ENCODE data around the gene PRKCB. TPM values are rescaled to one million over a fixed set of nuclear protein-coding genes. Genes with fewer than 3 reads are reported as not detected.

The PRKCB gene
- total and polyA plus RNA-seq, 2 of the 8 experiments (the other 6 are each of a cell fraction or from before 2014, with no cell fraction given), result 7.1 to 12.1 TPM

GRCh38 chr16:23924128-23924527 is 88.3 kb downstream of the PRKCB start:
- POLR2A ChIA-PET (ENCODE audit: partially characterized antibody), result no interaction called here

More at GRCh38 chr16:23924128-23924527, 88.3 kb downstream of the PRKCB start:
- no peak overlapping the region for H2BK120ac ChIP-seq (replicated peaks; ENCODE audit: low read depth, low read length)
- H3K4me3 ChIP-seq (ENCODE audit: extremely low read depth in 1 of 4, insufficient read depth in 2 of 4, low read depth in 3 of 4, low read length in 4 of 4), result no peak overlapping the region
- no peak overlapping the region for H3K18ac ChIP-seq (ENCODE audit: extremely low read depth, low read length)
- H2BK5ac ChIP-seq (ENCODE audit: low read depth, low read length), result no peak overlapping the region
- H3K36me3 ChIP-seq (ENCODE audit: control insufficient read depth in 2 of 4, insufficient read depth in 4 of 4, low read length in 3 of 4), result no peaks in the 10 kb centered on the region; a peak in 1 of 8 replicates
- DNase-seq (ENCODE audit: low read depth in 1 of 2, low spot score in 2 of 2) (no peak), FAIRE-seq (no peak)
- H3K4ac ChIP-seq (replicated peaks; ENCODE audit: insufficient read length, low read depth, low read length), result no peak overlapping the region
- no peak overlapping the region for H2BK15ac ChIP-seq (ENCODE audit: low read length)
- H3K79me1 ChIP-seq (ENCODE audit: low read depth, low read length), result no peaks in the 10 kb centered on the region
- no peak overlapping the region for H3K56ac ChIP-seq (replicated peaks; ENCODE audit: insufficient read length, low read depth, low read length)
- H3K27me3 ChIP-seq (replicated peaks in 1 of 4; ENCODE audit: control insufficient read depth in 3 of 4, extremely low read depth in 1 of 4, insufficient read depth in 3 of 4, low read length in 3 of 4), result no peaks in the 10 kb centered on the region
- H2AK5ac ChIP-seq (ENCODE audit: low read depth, low read length), result no peak overlapping the region
- H4K5ac ChIP-seq (ENCODE audit: insufficient read length, low read depth, low read length), result no peak overlapping the region
- H2BK12ac ChIP-seq (ENCODE audit: low read depth, low read length), result no peak overlapping the region
- no peak overlapping the region for H4K91ac ChIP-seq (replicated peaks; ENCODE audit: insufficient read length, low read length)
- H3K4me2 ChIP-seq (ENCODE audit: insufficient read depth in 1 of 2, low read depth in 2 of 2, low read length in 2 of 2), result no peak overlapping the region
- H3K4me1 ChIP-seq (replicated peaks in 1 of 4; ENCODE audit: control insufficient read depth in 3 of 4, insufficient read depth in 4 of 4, low read length in 3 of 4), result peaks cover 0 to 2% (median 1%) of the 10 kb centered on the region in 4 experiments; a peak in 3 of 7 replicates
- H2AFZ ChIP-seq (ENCODE audit: low read length), result no peak overlapping the region
- CTCF ChIA-PET (ENCODE audit: partially characterized antibody), result no interaction called here
- H3K14ac ChIP-seq (ENCODE audit: insufficient read length), result no peak overlapping the region
- H3K9me3 ChIP-seq (ENCODE audit: insufficient read depth in 2 of 2, low read depth in 1 of 2, low read length in 1 of 2), result no peaks in the 10 kb centered on the region
- H4K20me1 ChIP-seq (replicated peaks in 1 of 2; ENCODE audit: control insufficient read depth in 1 of 2, insufficient read depth in 2 of 2, low read length in 2 of 2), result no peaks in the 10 kb centered on the region
- H3K79me2 ChIP-seq (ENCODE audit: control insufficient read depth in 1 of 2, insufficient read depth in 2 of 2, low read length in 2 of 2), result no peaks in the 10 kb centered on the region
- H4K8ac ChIP-seq (ENCODE audit: extremely low read depth, insufficient read depth, low read length), result no peak overlapping the region
- H2BK20ac ChIP-seq (ENCODE audit: low read length), result no peak overlapping the region
- 89% methylated on average over 8 of the region's 8 CpGs; no CpG with 5 or more reads in 1 of the 2 experiments for WGBS, 2 experiments (ENCODE audit: extremely low coverage in 1 of 2, insufficient coverage in 1 of 2, insufficient read length in 1 of 2, insufficient replicate concordance in 2 of 2, low coverage in 1 of 2, low lambda C conversion rate in 2 of 2, missing lambda C conversion rate in 1 of 2)
- H3K9ac ChIP-seq (replicated peaks in 1 of 4; ENCODE audit: extremely low read depth in 1 of 4, low read depth in 3 of 4, low read length in 3 of 4), result no peak overlapping the region
- no peak overlapping the region for H3K23ac ChIP-seq (ENCODE audit: insufficient read length)
- H3K27ac ChIP-seq (ENCODE audit: low read depth, low read length), result no peak overlapping the region
- TF ChIP-seq KDM5A (IDR thresholded peaks at IDR 0.05; ENCODE audit: low read length) (no peak), POLR2AphosphoS5 (IDR thresholded peaks at IDR 0.05; ENCODE audit: low read depth, low read length) (no peak), TAF7 (optimal IDR thresholded peaks at IDR 0.05; ENCODE audit: borderline replicate concordance, low read depth, low read length) (no peak), RNF2 (IDR thresholded peaks at IDR 0.05; ENCODE audit: borderline replicate concordance, low read depth, low read length, missing control alignments, poor library complexity, severe bottlenecking) (no peak), POU5F1 (IDR thresholded peaks at IDR 0.05; ENCODE audit: low read depth, low read length) (no peak), NANOG (IDR thresholded peaks at IDR 0.05; ENCODE audit: insufficient read depth, low read depth, low read length, poor library complexity, severe bottlenecking) (no peak), SRF (IDR thresholded peaks at IDR 0.05; ENCODE audit: low read depth, low read length) (no peak), EZH2 (IDR thresholded peaks at IDR 0.05; ENCODE audit: low read depth, low read length, severe bottlenecking) (no peak), EGR1 (IDR thresholded peaks at IDR 0.05; ENCODE audit: borderline replicate concordance, low read depth, low read length) (no peak), BCL11A (IDR thresholded peaks at IDR 0.05; ENCODE audit: low read depth in 2 of 2, low read length in 2 of 2) (no peak)
- H3K23me2 ChIP-seq (ENCODE audit: low read depth, low read length), result no peaks in the 10 kb centered on the region
